ENCODE measurements around the gene CPN1.

- TF ChIP-seq CTCF (IDR thresholded peaks at IDR 0.05) (no peak), POLR2A (IDR thresholded peaks at IDR 0.05) (no peak)
Observed at GRCh38 chr10:100071529-100071928, 10.1 kb downstream of the CPN1 start.
